Measurements from ENCODE around the gene SCYGR1.
"Not testable (repeated sequence)": the region's sequence is repeated elsewhere in the genome, so short reads cannot be mapped to it uniquely, and the experiment has no call there.

SCYGR1 gene

GRCh38 chr2:227368574-227368973 is 19.2 kb downstream of the SCYGR1 start:
- DNase-seq = no peak

GRCh38 chr2:227367427-227367795 is 20.3 kb downstream of the SCYGR1 start:
- DNase-seq = no peak

GRCh38 chr2:227366769-227367426 is 20.9 kb downstream of the SCYGR1 start:
- DNase-seq = no peak

GRCh38 chr2:227365833-227366232 is 21.9 kb downstream of the SCYGR1 start:
- DNase-seq = no peak

GRCh38 chr2:227364585-227365263 is 23.0 kb downstream of the SCYGR1 start:
- not testable (repeated sequence) for DNase-seq

GRCh38 chr2:227363756-227364155 is 24.0 kb downstream of the SCYGR1 start:
- DNase-seq = no peak

GRCh38 chr2:227360351-227360750 is 27.4 kb downstream of the SCYGR1 start:
- no peak for DNase-seq

- DNase-seq = no peak
These were observed 36.1 kb downstream of the SCYGR1 start for GRCh38 chr2:227351639-227352038.

- no peak for DNase-seq
These were observed 37.6 kb downstream of the SCYGR1 start for GRCh38 chr2:227349989-227350612.

- DNase-seq = no peak
These were observed 39.4 kb downstream of the SCYGR1 start for GRCh38 chr2:227348324-227348723.

GRCh38 chr2:227347117-227347516 is 40.6 kb downstream of the SCYGR1 start:
- DNase-seq = no peak

GRCh38 chr2:227344231-227344630 is 43.5 kb downstream of the SCYGR1 start:
- no peak for DNase-seq

- DNase-seq = no peak
These were observed 46.2 kb downstream of the SCYGR1 start for GRCh38 chr2:227341553-227341952.

GRCh38 chr2:227340106-227340505 is 47.6 kb downstream of the SCYGR1 start:
- no peak for DNase-seq

GRCh38 chr2:227339098-227339599 is 48.6 kb downstream of the SCYGR1 start:
- DNase-seq = no peak
